Measurements from ENCODE around the gene LTBP1. TPM values are rescaled to one million over a fixed set of nuclear protein-coding genes. Genes with fewer than 3 reads are reported as not detected.

Gene LTBP1
- total RNA-seq, 2 donors from 2014 or later = 19.4 to 23.1 TPM

- Histone ChIP-seq H3K36me3 (no peaks in the 10 kb centered on the region), H3K4me3 (no peak overlapping the region), H3K27ac (no peak overlapping the region), H3K27me3 (no peaks in the 10 kb centered on the region), H3K4me1 (no peaks in the 10 kb centered on the region), H3K9me3 (no peaks in the 10 kb centered on the region), H3K9ac (ENCODE audit: low read depth in 2 of 2, low read length in 2 of 2) (no peak overlapping the region)
- intact Hi-C loops (cut with DNase I) = no loop called here
- TF ChIP-seq, protein P1, sequence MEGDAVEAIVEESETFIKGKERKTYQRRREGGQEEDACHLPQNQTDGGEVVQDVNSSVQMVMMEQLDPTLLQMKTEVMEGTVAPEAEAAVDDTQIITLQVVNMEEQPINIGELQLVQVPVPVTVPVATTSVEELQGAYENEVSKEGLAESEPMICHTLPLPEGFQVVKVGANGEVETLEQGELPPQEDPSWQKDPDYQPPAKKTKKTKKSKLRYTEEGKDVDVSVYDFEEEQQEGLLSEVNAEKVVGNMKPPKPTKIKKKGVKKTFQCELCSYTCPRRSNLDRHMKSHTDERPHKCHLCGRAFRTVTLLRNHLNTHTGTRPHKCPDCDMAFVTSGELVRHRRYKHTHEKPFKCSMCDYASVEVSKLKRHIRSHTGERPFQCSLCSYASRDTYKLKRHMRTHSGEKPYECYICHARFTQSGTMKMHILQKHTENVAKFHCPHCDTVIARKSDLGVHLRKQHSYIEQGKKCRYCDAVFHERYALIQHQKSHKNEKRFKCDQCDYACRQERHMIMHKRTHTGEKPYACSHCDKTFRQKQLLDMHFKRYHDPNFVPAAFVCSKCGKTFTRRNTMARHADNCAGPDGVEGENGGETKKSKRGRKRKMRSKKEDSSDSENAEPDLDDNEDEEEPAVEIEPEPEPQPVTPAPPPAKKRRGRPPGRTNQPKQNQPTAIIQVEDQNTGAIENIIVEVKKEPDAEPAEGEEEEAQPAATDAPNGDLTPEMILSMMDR (IDR thresholded peaks at IDR 0.05) = no peak
- DNase-seq = no peak
Measured at GRCh38 chr2:33411765-33412164, 465.0 kb downstream of the LTBP1 start.

DNA sequence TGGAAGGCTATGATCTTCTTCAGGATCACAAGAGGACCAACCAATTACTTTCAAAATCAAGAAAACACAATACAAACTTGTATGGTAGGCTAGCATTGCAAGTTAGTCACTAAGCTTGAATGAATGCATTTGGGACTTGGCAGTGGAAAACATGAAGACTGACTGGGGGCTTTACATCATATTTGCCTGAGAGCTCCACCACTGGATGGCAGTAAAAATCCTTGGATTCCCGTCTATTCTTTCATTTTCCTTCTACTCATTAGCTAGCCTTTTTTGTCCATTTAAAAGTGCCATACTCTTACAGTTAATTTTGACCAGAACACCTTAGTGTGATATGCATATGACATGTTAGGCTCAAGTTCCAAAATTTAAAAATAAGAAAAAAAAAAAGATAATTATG lies 466.2 kb downstream of the LTBP1 start:
- no peak overlapping the region for H3K27ac ChIP-seq
- no peak overlapping the region for H3K9ac ChIP-seq (ENCODE audit: low read depth in 2 of 2, low read length in 2 of 2)
- H3K27me3 ChIP-seq = no peaks in the 10 kb centered on the region
- no peaks in the 10 kb centered on the region for H3K36me3 ChIP-seq
- no peak overlapping the region for H3K4me3 ChIP-seq
- H3K4me1 ChIP-seq = no peaks in the 10 kb centered on the region
- no peaks in the 10 kb centered on the region for H3K9me3 ChIP-seq
- DNase-seq = no peak
- TF ChIP-seq, protein P1 (IDR thresholded peaks at IDR 0.05) = no peak
- intact Hi-C loops (cut with DNase I) = no loop called here

GRCh38 chr2:33419581-33420200 lies 472.9 kb downstream of the LTBP1 start:
- Histone ChIP-seq H3K9ac (ENCODE audit: low read depth in 2 of 2, low read length in 2 of 2) (no peak overlapping the region), H3K27me3 (no peaks in the 10 kb centered on the region), H3K4me3 (no peak overlapping the region), H3K4me1 (no peaks in the 10 kb centered on the region), H3K27ac (no peak overlapping the region), H3K36me3 (no peaks in the 10 kb centered on the region), H3K9me3 (no peaks in the 10 kb centered on the region)
- intact Hi-C loops (cut with DNase I) = no loop called here
- TF ChIP-seq, protein P1 (IDR thresholded peaks at IDR 0.05) = no peak
- no peak for DNase-seq

- no peak overlapping the region for H3K27ac ChIP-seq
- no peaks in the 10 kb centered on the region for H3K36me3 ChIP-seq
- H3K9ac ChIP-seq (ENCODE audit: low read depth in 2 of 2, low read length in 2 of 2) = no peak overlapping the region
- H3K4me3 ChIP-seq = no peak overlapping the region
- no peaks in the 10 kb centered on the region for H3K27me3 ChIP-seq
- DNase-seq = no peak
- no peaks in the 10 kb centered on the region for H3K9me3 ChIP-seq
- TF ChIP-seq, protein P1 (IDR thresholded peaks at IDR 0.05) = no peak
- intact Hi-C loops (cut with DNase I) = no loop called here
- no peaks in the 10 kb centered on the region for H3K4me1 ChIP-seq
Measured at GRCh38 chr2:33420726-33421125, 474.0 kb downstream of the LTBP1 start.

- no peaks in the 10 kb centered on the region for H3K9me3 ChIP-seq
- TF ChIP-seq, protein P1 (IDR thresholded peaks at IDR 0.05) = no peak
- no peak overlapping the region for H3K27ac ChIP-seq
- no peaks in the 10 kb centered on the region for H3K27me3 ChIP-seq
- H3K9ac ChIP-seq (ENCODE audit: low read depth in 2 of 2, low read length in 2 of 2) = no peak overlapping the region
- DNase-seq = no peak
- no peak overlapping the region for H3K4me3 ChIP-seq
- H3K36me3 ChIP-seq = no peaks in the 10 kb centered on the region
- H3K4me1 ChIP-seq = no peaks in the 10 kb centered on the region
- intact Hi-C loops (cut with DNase I) = no loop called here
Measured at GRCh38 chr2:33421820-33422219, 475.1 kb downstream of the LTBP1 start.
